ENCODE measurements around the gene CCDC102A.

DNA sequence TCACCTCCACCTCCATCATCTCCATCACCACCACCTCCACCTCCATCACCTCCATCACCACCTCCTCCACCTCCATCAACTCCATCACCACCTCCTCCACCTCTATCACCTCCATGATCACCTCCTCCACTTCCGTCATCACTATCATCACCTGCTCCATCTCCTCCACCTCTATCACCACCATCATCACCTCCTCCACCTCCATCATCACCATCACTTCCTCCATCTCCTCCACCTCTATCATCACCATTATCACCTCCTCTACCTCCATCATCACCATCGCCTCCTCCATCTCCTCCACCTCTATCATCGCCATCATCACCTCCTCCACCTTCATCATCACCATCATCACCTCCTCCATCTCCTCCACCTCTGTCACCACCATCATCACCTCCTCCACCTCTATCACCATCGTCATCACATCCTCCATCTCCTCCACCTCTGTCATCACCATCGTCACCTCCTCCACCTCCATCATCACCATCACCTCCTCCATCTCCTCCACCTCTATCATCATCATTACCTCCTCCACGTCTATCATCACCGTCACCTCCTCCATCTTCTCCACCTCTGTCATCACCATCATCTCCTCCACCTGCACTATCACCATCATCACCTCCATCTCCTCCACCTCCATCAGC, 33.1 kb upstream of the CCDC102A start:
- TF ChIP-seq MAX (IDR thresholded peaks at IDR 0.05) (no peak), NFIC (IDR thresholded peaks at IDR 0.05) (no peak), CEBPB (IDR thresholded peaks at IDR 0.05) (no peak), TEAD4 (IDR thresholded peaks at IDR 0.05) (no peak), EP300 (IDR thresholded peaks at IDR 0.05; ENCODE audit: borderline replicate concordance) (no peak), USF1 (IDR thresholded peaks at IDR 0.05) (no peak), YY1 (IDR thresholded peaks at IDR 0.05; ENCODE audit: low read depth) (no peak), TAF1 (IDR thresholded peaks at IDR 0.05; ENCODE audit: low read depth) (no peak), RAD21 (IDR thresholded peaks at IDR 0.05; ENCODE audit: low read depth) (no peak), CREB1 (IDR thresholded peaks at IDR 0.05; ENCODE audit: low read depth) (no peak), EGR1 (IDR thresholded peaks at IDR 0.05) (no peak)
- TF ChIP-seq, protein P1, sequence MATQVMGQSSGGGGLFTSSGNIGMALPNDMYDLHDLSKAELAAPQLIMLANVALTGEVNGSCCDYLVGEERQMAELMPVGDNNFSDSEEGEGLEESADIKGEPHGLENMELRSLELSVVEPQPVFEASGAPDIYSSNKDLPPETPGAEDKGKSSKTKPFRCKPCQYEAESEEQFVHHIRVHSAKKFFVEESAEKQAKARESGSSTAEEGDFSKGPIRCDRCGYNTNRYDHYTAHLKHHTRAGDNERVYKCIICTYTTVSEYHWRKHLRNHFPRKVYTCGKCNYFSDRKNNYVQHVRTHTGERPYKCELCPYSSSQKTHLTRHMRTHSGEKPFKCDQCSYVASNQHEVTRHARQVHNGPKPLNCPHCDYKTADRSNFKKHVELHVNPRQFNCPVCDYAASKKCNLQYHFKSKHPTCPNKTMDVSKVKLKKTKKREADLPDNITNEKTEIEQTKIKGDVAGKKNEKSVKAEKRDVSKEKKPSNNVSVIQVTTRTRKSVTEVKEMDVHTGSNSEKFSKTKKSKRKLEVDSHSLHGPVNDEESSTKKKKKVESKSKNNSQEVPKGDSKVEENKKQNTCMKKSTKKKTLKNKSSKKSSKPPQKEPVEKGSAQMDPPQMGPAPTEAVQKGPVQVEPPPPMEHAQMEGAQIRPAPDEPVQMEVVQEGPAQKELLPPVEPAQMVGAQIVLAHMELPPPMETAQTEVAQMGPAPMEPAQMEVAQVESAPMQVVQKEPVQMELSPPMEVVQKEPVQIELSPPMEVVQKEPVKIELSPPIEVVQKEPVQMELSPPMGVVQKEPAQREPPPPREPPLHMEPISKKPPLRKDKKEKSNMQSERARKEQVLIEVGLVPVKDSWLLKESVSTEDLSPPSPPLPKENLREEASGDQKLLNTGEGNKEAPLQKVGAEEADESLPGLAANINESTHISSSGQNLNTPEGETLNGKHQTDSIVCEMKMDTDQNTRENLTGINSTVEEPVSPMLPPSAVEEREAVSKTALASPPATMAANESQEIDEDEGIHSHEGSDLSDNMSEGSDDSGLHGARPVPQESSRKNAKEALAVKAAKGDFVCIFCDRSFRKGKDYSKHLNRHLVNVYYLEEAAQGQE (IDR thresholded peaks at IDR 0.05; ENCODE audit: low read depth), result no peak
